Pulmonary artery endothelial cell (primary cell): ENCODE measurements around the gene SUSD1. TPM values are rescaled to one million over a fixed set of nuclear protein-coding genes. Genes with fewer than 3 reads are reported as not detected.
A peak's percentile ranks its signal among the peaks of the same experiment; 100 is the strongest.
"Not testable (repeated sequence)": the region's sequence is repeated elsewhere in the genome, so short reads cannot be mapped to it uniquely, and the experiment has no call there.

Experiments
- DNase-seq: peaks from one replicate; pipeline ENCODE4 v3.0.0-alpha.2; 2011; ENCODE audit warnings: low read depth, low spot score
- total RNA-seq: library from RNA; depleted of rRNA; stranded (reverse); fragments of >200 nt; gene quantifications from 2 replicates; pipeline ENCODE4 v1.2.3, GENCODE V29; 2014

Gene SUSD1
- total RNA-seq, 1 donor from 2014 or later, result 29.5 TPM

DNA sequence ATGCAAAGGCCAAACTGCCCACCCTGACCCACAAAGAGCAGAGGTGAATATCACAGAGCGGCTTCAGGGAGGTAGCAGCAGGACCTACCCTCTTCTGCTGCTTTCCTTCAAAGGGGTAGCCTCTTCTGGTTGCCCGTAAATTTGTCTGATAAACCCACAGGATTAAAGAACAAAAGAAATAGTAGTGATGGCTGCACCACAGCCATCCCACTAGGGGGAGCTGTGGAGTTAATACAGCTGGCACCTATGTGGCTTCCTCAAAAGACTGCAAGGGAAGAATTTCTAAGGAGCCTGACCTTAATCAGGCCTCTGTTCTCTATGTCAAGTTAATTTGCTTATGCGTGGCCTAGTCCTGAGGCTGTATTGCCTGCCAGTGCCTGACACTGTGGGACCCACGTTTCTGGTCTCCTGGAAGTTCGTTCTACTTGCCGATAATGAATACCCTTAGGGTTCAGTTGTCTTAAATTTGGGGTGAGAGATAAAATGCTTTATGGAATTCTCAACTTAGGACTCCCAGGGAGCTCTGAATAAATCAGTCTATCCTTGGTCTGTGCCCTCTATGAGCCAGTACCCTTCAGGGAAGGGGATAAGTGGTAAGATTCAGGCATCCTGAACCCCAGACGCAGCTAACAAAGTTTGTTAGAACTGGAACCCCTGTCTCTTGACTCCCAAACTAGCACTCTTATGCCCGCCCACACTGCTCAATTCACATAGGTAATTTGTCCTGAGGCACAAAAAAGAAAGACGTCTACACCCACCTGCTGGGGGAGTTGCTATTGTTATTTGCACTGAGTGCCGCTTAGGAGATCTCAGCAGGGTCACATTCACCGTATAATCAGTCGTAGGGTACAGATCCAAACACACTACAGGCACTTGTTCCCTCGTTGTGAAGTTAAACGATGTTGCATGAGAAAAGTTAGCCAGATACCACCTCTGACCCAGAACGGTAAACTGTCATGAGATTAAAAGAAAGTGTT is 77.1 kb downstream of the SUSD1 start:
- no peak for DNase-seq

DNA sequence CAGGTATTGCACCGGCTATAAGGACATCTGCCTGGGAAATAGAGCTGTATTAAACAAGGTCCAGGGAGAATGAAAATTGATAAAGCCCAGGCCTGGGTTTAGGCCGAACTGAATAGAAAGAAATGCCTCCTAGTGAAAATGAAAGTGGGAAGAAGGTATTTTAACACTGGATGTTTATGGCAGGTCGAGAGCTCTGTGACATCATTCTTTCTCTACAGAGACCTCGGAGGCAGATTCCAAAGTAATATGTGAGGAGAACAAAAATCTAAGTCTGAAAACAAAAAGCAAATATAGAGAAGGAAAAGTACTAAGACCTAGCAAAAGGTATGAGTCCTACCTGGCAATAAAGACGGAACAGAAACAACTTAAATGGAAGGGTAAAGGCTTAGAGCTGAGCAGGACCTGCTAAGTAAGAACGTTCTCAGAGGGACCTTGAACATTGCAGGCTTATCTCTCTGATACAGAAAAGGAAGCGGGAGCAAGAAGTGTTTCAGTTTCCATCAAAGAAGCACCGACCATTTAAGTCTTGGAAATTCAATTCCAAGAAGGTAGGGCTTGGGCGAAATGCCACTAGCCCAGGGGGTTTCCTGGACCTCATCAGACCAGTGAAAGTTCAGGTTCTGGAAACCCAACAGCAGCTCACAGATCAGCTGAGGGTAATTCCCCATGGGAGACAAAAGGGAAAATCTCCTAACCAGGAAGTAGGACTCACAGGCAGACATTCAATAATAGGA is 80.0 kb downstream of the SUSD1 start:
- no peak for DNase-seq

DNA sequence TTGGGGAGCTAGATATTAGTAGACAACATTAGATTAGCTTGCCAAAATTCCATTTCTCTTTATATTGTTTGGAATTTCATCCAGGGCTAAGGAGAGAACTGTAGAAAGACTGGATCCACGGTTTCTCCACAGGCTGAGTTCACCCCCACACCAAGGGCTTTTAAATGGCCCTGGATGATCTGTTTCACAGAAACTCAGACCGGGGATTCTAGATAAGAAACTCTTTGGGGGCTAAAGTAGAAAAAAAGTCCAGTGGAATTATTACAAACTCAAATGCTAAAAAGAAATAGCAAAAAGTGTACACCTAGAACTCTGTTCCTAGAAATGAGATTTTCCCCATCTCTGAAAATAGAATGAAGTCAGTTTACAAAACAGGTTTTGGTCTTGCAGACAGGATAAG is 80.9 kb downstream of the SUSD1 start:
- no peak for DNase-seq

DNA sequence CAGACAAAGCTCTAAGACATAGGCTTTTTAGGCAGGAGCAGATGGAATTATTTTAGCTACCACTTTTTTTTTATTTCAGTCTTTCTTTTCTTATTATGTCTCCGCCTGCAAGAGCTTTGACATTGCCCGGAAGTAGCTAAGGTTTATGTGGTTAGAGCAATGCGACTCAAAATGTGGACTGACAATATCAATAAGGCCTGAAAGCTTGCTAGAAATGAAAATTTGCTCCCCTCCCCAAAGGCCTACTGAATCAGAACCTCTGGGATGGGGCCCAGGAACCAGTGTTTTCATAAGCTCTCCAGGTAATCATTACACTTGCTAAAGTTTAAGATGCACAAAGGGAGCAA is 81.3 kb downstream of the SUSD1 start:
- DNase-seq, result no peak

DNA sequence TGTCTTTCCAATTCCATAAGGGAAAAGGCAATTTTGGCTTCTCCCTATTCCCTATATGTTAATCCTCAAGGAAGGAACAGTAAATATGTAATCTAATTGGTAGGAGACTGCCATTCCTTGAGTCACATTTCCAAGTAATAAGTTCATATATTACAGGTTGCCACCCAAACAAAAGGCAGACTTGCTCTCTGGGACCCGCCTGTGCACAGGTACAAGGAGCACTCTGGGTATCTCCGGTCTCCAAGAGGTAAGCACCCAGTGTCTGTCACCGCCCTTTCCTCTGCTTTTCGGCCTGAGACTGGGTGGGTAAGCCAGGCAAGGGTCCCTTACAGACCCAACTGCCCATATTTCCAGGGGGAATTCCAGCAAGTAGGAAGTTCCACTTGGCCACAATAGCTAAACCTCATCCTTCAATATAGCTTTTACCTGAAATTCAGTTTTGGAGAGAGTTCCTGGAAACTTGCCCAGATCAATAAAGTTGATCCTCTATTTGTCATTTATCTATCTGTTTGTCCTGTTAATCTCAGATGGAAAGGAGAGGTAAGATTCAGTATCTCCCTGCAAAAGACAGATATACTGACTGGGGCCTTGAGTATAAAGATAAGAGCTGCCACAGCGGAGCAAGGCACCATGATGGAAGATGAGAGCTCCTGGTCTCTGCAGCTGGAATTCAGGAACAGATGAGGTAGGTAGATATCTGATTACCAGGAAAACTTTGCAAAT is 81.8 kb downstream of the SUSD1 start:
- no peak for DNase-seq

DNA sequence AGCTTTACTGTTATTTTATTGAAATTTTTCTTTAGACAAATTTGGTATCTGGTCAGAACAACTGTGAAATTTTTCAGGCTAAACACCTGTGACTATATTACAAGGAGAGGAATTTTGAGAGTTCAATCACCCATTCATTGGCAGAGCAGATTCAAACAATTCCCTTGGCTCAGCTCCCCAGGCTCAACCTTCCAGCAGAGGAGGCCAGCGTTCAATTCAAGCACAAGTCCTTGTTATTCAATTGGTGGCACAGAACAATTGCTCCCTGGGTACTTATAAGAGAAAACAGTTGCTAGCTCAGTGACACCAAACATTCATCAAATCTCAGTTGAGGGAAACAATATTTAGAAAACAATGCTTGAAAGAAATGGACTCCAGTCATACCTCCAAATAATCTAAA is 83.3 kb downstream of the SUSD1 start:
- DNase-seq, result no peak

DNA sequence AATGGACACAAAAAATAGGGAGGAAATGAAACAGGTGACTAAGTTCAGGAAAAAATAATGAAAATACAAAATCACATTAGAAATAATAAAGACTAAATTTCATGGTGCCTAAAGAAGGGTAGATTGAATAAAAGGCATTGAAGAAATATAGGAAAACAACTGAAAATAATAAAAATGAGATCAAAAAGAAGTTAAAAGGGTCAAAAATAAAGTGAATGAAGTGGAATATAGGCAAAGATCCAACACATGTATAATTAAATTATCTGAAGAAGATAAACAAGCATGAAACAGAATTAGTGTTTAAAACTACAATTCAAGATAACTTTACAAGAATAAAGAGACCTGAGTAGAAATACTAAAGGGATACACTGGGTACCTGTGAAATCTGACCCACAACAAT is 87.6 kb downstream of the SUSD1 start:
- no peak for DNase-seq

DNA sequence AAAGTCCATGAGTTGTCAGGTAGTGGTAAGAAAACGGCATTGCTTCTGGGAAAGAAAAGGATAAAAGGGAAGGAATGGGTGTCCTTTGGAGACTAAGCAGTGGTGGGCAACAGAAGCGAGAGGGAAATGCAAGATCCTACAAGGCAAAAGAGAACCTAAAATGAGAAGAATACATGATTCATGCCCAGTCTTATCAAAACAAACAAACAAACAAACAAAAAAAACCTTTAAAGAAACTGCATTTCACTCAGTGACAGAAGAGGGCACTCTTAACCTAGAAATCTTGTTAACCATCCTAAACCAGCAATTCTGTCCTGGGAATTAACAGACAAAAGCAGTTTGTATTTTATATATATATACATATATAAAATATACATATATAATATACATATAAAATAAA is 88.5 kb downstream of the SUSD1 start:
- DNase-seq, result no peak

DNA sequence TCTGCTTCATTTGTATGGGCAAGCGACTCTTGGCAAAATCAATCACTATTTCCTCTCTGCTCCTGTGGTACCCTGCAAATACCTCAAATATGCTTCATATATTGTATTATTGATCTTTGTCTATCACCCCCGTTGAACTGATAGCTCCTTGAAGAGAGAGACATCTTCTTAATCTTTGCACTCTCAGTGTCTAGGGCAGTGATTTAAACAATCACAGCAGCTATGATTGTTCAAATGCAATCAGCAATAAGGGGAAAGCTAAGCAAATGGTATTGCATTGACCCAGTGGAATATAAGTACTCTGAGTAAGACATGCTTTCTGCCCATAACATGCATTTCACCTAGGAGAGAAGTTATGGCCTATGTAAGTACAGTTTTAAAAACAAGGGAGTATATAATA is 90.2 kb downstream of the SUSD1 start:
- DNase-seq, result no peak

DNA sequence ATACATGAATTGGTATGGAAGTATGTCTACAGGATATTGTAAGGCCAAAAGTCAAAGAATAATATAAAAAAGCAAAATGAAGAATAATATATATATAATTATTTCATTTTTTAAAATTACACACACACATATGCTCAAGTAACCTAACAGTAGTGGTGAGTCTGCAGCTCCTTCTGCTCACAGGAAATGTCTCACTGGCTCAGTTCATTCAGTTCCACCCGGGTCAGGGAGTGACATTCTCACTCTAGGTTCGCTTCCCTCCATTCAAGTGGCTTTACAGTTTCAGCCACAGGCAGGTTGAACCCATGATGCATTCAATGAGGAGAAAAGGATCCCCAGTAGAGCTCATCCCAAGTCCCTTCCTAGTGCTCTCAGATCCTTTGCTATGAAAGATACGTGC is 90.8 kb downstream of the SUSD1 start:
- DNase-seq, result no peak

DNA sequence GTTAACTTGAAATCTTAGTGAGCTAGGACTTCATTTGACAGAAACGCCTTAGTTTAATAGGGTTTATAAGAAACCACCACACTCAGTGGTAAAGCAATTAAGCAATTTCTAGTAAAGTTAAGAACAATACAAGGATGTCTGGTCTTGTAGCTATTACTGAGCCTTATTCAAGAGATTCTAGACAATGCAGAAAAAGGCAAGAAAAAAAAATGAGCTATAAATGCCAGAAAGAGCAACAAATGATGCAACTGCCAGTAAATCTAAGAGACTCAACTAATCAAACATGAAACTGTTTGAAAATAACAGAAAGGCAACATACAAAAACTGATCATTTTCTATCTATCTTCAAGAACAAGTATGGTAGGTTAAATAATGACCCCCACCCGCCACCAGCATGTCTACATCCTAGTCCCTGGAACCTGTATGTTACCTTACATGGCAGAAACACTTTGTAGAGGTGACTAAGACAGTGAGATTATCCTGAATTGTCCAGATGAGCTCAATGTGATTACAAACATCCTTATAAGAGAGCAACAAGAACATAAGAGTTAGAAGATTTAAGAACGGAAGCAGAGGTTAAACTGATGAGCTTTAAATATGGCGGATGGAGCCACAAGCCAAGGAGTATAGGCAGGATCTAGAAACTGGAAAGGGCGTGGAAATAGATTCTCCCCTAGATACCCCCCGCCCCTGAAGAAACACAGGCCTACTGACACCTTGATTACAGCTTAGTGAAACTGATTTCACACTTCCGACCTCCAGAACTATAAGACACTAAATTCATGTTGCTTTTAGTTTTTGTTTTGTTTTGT is 93.0 kb downstream of the SUSD1 start:
- no peak for DNase-seq

DNA sequence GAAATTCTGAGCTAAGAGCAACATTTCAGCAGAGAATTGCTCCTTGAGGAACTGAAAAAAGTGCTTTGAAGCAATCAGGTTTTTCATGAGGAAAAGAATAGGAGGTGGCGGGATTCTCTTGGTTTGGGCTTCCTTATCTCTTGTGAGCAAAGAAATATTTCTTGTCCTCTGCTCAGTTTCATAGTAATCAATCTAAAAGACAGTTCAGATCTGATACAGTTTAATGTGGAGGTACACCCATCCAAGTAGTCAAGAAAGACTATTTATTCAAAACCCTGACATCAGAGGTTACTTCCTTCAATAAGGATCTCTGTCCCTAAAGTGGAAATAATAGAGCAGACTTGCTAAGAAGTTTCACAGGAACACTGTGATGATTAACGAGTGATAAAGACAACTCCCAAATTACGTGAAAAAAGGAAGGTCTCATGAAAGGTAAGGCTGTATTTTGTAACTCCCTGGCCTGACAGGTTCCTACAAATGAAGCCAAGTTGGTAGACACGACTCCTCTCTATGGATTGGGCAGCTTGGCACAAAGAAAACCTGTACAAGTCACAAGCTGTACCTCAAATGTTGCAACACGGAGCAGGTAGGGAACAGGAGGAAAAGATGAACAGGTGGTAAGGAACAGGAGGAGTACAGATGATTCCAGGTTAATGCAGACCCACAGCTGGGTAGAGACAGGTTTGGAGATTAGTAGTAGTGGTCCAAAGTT is 94.1 kb downstream of the SUSD1 start:
- DNase-seq, result no peak

DNA sequence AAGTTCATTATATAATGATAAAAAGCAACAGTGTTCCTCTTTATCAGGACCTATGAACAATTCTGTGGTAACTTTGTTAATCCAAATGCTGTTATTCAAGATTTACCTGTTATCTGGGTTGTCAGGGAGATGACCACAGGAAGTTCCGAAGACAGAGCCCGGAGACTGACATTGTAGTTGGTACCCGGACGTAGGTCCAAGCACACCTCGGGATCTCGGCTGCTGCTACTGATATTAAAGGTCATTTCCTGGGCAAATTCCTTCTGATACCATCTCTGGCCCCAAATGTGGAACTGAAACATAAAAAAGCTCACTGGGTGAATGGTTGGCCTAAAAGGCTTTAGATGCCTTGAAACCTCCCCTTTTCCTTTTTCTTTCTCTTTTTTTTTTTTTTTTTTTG is 96.7 kb downstream of the SUSD1 start:
- no peak for DNase-seq

DNA sequence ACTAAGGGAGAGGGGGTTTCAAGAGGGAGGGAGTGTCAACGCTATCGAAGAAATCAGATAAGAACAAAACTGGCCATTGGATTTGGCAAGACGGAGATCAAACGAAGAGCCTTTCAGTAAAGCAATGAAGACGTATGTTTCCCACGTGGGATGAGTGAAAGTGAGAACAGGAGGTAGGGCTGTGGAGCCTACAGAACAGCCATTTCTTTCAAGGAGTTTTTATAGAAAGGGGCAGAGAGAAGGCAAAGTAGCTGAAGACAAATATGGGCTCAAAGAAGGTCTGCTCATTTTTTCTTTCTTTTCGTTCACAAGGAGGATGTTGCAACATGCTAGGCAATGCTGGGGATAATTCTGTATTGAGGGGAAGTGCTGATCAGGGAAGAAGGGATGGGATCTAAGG is 98.3 kb downstream of the SUSD1 start:
- DNase-seq, result no peak

DNA sequence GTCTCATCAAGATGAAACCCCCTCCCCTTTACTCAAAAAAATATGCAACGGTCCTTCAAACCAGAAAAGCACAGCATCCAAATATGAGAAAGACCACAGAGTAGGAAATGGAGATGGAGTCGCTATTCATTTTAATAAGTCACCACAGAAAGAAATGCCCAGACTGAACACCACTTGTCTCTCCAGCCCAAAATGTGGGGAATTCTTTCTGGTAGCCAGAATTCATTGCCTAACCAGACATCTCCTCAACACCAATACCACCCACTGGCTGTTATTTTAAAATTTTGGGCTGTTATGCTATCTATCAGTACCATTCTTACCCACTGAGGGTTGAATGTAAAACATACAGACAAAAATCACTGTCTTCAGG is 100.1 kb downstream of the SUSD1 start:
- no peak for DNase-seq

DNA sequence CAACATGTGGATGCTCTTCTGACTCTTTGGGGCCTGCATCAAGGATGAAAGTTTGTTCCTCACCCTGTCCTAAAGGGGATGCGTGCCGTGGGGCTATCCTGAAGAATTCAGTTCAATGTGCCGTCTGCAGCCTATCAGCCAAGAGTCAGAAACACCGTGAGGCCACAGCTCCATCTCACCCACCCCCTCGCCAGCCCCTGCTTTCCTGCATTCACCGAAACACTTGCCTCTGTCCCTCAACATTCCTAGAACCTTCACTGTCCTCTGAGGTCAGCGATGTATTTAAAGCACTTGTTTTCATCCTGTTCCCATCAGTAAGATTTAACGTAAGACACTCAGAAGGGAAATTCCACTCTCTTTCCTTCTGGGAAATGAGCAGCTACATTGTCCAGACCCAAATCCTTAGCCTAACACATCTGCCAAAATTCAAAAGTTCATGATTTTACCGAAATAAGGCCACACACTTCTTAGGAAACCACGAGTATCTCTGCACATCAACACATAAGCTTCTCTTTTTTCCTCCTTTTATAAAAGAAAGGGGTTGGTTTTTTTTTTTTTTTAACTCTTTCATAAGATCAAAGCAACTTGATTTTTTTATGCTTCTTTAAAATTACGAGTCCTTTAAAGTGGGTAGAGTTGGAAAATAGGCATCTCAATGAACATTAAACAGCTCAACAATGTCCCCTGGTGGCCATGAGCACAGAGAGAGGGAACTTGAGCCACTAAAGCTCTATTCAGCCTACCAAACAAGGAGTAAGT is 100.7 kb downstream of the SUSD1 start:
- DNase-seq, result peak; percentile 80

DNA sequence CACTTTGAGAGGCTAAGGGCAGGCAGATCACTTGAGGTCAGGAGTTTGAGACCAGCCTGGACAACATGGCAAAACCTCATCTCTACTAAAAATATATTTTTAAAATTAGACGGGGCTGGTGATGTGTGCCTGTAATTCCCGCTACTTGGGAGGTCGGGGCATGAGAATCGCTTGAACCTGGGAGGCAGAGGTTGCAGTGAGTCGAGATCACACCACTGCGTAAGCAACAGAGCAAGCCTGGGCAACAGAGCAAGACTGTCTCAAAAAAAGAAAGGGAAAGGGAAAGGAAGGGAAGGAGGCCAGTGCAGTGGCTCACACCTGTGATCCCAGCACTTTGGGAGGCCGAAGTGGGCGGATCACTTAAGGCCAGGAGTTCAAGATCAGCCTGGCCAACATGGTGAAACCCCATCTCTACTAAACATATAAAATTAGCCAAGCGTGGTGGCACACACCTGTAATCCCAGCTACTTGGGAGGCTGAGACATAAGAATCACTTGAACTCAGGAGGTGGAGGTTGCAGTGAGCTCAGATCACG is 101.4 kb downstream of the SUSD1 start:
- DNase-seq, result not testable (repeated sequence)

DNA sequence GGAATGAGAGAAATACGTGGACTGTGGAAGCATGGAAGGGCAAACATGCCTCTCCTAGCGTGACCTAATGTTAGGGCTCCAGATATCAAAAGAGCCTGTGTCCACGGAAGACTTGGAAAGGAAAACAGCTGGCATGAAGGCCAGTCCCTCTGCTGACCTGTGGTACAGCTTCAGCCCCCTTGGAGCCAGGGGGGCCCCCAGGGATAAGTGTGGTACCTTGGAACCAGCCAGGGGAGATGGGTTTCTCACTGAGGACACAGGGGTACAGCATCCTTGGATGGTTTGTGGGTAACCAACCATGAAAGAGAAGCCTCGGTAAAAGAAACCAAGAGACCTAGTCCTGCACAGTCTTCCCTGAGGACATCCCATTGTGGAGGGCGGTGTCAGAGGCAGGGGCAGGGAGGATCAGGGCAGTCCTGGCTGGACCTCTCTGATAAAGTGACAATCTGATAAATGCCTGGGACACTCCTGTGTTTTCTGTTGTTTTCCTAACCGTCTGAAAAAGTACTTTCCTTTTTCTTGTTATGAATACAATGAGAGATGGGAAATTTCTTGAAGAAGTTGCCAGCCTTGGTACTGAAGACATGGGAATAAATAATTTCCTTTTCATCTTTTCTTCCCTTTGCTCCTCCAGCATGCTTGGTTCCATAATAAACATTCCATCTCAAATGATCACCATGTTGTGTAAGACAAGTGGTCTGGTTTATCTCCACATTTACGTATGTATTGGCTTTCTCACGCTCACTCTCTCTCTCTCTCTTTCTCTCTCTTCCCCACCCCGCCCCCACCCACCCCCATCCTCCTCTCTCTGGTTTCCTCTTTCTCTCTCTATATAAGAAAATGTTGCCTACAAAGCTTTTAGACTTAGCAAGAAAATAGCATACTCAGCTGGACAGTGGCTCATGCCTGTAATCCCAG is 102.1 kb downstream of the SUSD1 start:
- DNase-seq, result no peak
